ENCODE measurements around the gene NCAPH2.

NCAPH2 gene

GRCh38 chr22:50526108-50526833 is 18.2 kb downstream of the NCAPH2 start (continued):
- no peak; the same call in 1 of the 2 replicates for TF ChIP-seq HIC1 (tag by site-specific recombination; IDR thresholded peaks at IDR 0.05)
- no peak for TF ChIP-seq ZBTB48 (tag by site-specific recombination; IDR thresholded peaks at IDR 0.05)
- TF ChIP-seq PRDM1 (tag by site-specific recombination; IDR thresholded peaks at IDR 0.05), result no peak
- no peak for TF ChIP-seq ZNF157 (tag by site-specific recombination; IDR thresholded peaks at IDR 0.05)
- TF ChIP-seq ZNF791 (tag by site-specific recombination; IDR thresholded peaks at IDR 0.05), result no peak
- no peak for TF ChIP-seq PRDM4 (tag by site-specific recombination; IDR thresholded peaks at IDR 0.05)
- no peak for TF ChIP-seq ZNF521 (tag by site-specific recombination; IDR thresholded peaks at IDR 0.05)
- no peak for TF ChIP-seq REST (tag by site-specific recombination; IDR thresholded peaks at IDR 0.05)
- no peak for TF ChIP-seq REPIN1 (tag by site-specific recombination; IDR thresholded peaks at IDR 0.05; ENCODE audit: low read depth)
- TF ChIP-seq ZNF292 (tag by site-specific recombination; IDR thresholded peaks at IDR 0.05; ENCODE audit: borderline replicate concordance, low read depth), result no peak
- TF ChIP-seq ZNF239 (tag by site-specific recombination; IDR thresholded peaks at IDR 0.05), result no peak
- no peak for TF ChIP-seq ZNF658 (tag by site-specific recombination; IDR thresholded peaks at IDR 0.05)
- no peak for TF ChIP-seq ZNF626 (tag by site-specific recombination; IDR thresholded peaks at IDR 0.05)
- no peak for TF ChIP-seq SP2 (tag by site-specific recombination; IDR thresholded peaks at IDR 0.05)
- TF ChIP-seq ZNF121 (tag by site-specific recombination; IDR thresholded peaks at IDR 0.05), result no peak
- no peak for TF ChIP-seq ZNF341 (tag by site-specific recombination; IDR thresholded peaks at IDR 0.05; ENCODE audit: low read depth)
- TF ChIP-seq SP3 (tag by site-specific recombination; IDR thresholded peaks at IDR 0.05), result no peak; the same call in 1 of the 2 replicates
- no peak for TF ChIP-seq ZNF596 (tag by site-specific recombination; IDR thresholded peaks at IDR 0.05)
- TF ChIP-seq BCL11A (tag by site-specific recombination; IDR thresholded peaks at IDR 0.05; ENCODE audit: low read depth), result no peak
- TF ChIP-seq ZBTB20 (tag by site-specific recombination; IDR thresholded peaks at IDR 0.05), result peak; percentile 57
- TF ChIP-seq TSHZ1 (tag by site-specific recombination; IDR thresholded peaks at IDR 0.05; ENCODE audit: borderline replicate concordance), result no peak
- peak; percentile 20; the same call in 1 of the 2 replicates for TF ChIP-seq ZNF692 (tag by site-specific recombination; IDR thresholded peaks at IDR 0.05)
- peak; percentile 13 for TF ChIP-seq KLF9 (tag by site-specific recombination; IDR thresholded peaks at IDR 0.05; ENCODE audit: low read depth)
- TF ChIP-seq ZNF510 (tag by site-specific recombination; IDR thresholded peaks at IDR 0.05; ENCODE audit: insufficient replicate concordance), result no peak
- no peak for TF ChIP-seq GFI1B (tag by site-specific recombination; IDR thresholded peaks at IDR 0.05)
- TF ChIP-seq MZF1 (tag by site-specific recombination; IDR thresholded peaks at IDR 0.05; ENCODE audit: borderline replicate concordance), result no peak
- no peak for TF ChIP-seq ZNF324 (tag by site-specific recombination; IDR thresholded peaks at IDR 0.05)
- no peak for TF ChIP-seq ZNF624 (tag by site-specific recombination; IDR thresholded peaks at IDR 0.05)
